CD4-positive, alpha-beta T cell treated with Interleukin-2 at 100 ng/mL for 4 hours (primary cell): ENCODE measurements around the gene SPACA5.
"Not testable (repeated sequence)": the region's sequence is repeated elsewhere in the genome, so short reads cannot be mapped to it uniquely, and the experiment has no call there.

ENCODE experiments used
- DNase-seq: peaks from one replicate; pipeline ENCODE4 v3.0.0-alpha.2; 2020; ENCODE audit warnings: low spot score

Gene SPACA5

DNA sequence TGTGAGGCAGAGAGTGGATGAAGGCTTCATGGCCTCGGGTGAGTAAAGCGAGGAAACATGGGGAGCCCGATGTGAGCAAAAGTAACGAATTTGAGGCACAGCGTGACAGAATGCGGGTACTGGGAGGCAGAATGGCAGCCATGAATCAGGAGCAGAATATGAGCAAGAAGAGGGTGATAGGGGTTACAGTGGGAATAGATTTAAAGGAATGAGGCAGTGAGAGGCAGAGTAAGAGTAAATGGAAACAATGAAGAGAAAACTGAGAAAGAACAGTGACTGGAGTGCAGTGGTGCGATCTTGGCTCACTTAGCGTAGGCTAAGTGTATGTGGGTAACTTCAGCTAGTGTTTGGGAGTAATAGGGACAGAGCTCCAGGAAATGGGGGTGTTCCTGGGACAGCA, at the start of gene SPACA5:
TSS of gene SPACA5 (plus strand) at position 301 of the 400 bp plus-strand sequence. CDS start 815 bp downstream, outside the sequence.
- not testable (repeated sequence) for DNase-seq

- not testable (repeated sequence) for DNase-seq
These were observed 48.6 kb upstream of the SPACA5 start for GRCh38 chrX:47958206-47958605.

DNA sequence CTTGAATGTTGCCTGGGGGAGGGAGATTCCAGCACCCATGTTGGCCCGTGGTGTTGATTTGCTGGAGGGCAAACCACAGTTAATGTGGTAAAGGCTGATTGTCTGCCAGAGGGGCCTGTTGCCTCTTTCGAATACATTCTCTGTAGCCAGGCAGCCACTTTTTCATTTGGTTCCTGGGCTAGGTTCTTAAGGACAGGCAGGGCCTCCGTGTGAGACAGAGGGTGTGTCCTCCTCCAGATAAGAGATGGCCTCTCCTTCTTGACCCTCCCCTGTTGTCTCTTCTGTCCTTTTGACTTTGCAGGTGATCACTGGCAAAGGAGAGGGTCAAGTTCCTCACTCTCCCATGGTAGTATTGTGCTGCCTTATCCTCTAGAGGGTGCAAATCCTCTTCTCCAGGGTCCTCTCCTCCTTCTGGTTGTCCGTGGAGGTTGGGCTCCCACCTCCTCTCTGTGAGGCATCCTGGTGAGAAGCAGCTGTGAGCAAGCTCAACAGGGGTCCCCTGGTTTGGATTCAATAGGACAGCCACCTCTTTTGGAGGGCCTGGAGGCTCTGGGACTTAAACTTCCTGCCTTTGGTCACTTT, 47.9 kb upstream of the SPACA5 start:
- peak; percentile 37 for DNase-seq

DNA sequence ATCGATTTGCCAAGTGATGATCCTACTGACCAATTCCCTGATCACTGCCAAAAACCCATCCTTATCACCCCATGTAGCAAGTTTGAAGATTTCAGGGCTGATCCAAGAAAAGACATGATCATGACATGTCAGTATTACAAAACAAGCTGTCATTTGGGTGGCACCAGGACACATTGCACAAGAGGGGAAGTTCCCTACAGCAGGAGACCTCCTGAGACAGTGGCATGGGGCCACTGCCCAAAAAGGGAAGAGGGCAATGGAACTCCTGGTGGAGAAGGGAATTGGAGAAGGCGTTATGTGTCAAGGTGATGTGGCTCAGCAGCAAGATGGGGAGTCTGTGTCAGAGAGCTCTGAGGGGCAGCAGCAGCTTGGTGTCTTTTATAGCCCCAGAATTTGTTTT, 46.4 kb upstream of the SPACA5 start:
- DNase-seq, result no peak

DNA sequence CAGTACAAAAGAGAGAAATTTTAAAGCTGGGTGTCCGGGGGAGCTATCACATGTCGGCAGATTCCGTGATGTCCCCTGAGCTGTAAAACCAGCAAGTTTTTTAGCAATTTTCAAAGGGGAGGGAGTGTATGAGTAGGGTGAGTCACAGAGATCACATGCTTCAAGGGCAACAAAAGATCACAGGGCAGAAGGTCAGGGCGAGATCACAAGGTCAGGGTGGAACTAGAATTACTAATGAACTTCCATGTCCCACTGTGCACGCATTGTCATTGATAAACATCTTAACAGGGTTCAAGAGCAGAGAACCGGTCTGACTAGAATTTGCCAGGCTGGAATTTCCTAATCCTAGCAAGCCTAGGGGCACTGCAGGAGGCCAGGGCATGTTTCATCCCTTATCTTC, 45.0 kb upstream of the SPACA5 start:
- not testable (repeated sequence) for DNase-seq

- DNase-seq, result not testable (repeated sequence)
These were observed 41.3 kb upstream of the SPACA5 start for GRCh38 chrX:47965526-47965925.

DNA sequence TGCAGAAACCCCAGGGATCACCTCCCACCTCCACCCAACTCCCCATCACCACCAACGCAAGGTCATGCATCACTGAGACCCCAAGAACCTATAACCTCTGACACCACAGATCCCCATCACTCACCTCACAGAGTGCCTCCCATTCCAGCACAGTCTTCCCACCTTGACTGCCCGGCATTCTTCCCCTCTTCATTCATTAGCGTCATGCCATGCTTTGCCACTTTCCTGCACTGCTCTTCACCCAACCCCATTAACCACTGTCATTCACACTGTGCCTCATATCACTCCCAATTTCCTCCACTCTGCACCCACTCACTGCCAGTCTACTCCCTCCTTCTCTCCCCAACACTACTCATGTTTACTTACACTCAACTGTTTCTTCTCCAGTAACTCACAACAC, 33.6 kb upstream of the SPACA5 start:
- DNase-seq, result no peak

GRCh38 chrX:47976254-47977151, 30.3 kb upstream of the SPACA5 start:
- no peak for DNase-seq

GRCh38 chrX:47991263-47992094, 15.3 kb upstream of the SPACA5 start:
- DNase-seq, result no peak

GRCh38 chrX:47992095-47992380, 14.8 kb upstream of the SPACA5 start:
- no peak for DNase-seq

- DNase-seq, result no peak
These were observed 14.1 kb upstream of the SPACA5 start for GRCh38 chrX:47992669-47993068.

DNA sequence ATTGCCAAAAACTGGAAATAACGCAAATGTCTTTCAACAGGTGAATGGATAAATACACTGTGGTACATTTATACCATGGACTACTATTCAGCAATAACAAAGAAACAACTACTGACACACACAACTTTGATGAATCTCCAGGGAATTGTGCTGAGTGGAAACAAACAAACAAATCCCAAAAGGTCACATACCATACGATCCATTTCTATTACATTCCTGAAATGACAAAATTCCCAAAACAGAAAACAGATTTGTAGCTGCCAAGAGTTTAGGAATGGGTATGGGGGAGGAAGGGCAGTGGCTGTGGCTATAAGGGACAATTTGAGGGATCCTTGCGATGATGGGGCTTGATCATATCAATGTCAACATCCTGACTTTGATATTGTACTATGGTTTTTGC, 5.5 kb upstream of the SPACA5 start:
- DNase-seq, result no peak

DNA sequence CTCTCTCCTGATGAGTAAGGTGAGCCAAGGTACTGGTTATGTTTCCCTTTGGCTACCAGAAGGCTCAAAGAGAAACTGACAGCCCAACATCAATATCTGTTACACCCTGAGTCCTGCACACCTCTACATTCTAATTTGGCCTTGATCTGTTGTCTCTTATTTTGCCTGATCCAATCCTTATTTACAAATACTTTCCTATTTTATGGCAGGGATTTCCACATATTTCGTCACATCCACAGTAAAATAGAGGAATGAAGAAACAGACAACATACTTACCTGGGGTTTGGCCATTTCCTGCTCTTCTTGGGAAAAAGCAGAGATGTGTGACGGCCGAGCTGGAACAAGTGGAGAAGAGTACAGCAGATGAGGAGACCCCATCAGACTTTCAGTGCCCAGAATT, 4.5 kb upstream of the SPACA5 start:
- DNase-seq, result no peak

- no peak for DNase-seq
These were observed 3.9 kb upstream of the SPACA5 start for GRCh38 chrX:48002929-48003328.

DNA sequence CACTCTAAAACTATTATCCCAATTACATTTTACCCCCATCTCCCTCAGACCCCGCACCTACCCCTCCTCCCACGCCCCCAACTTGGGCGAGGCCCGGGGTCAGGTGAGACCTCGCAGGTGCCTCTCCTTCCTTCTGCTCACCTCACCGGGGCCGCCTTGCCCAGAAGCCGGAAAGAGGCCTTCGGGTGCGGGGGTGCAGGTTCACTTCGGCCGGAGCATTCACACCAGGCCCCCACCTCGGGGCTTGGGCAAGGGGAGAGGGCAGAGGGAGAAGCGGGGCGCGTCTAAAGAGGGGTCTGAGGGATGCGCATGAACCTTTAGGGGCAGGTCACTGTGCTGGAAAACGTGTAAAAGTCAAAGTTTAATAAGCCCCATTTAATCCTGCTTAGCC, 3.4 kb upstream of the SPACA5 start:
- no peak for DNase-seq

DNA sequence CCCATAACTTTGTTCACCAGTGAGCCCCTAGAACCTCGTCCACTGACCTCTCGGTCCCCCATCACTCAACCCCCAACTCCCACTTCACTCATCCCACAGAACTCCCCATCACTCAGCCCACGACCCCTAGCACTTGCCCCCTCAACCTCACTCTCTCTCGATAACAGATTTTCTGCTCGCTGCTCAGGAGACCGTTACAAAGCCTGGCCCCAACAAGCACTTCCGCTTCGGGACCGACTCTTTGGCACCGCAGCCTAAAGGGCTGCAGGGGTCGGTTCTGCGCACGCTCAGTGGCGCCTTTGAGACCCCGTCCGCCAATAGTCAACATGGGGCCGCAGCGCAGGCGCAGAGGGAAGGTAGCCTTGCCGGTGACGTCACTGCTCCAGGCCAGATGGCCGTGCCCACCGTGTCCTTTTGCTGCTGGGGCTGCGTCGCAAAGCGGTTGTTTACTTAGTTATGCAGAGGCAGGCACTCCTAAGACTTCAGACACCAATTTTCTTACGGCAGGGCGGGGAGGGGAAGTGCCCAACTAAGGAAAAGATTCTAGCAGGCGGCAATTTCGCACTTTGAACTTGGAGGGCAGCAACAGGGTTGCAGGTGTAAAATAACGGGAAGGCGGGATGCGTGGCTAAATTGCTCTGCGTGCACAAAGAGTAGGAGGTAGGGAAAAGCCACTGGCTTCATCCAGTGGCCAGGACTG, 2.9 kb upstream of the SPACA5 start, which contains the start of gene ZNF182:
TSS of gene ZNF182 (minus strand) at position 232 of the 700 bp plus-strand sequence. CDS start 1,380 bp downstream, outside the sequence.
- DNase-seq, result peak; percentile 92

- not testable (repeated sequence) for DNase-seq
These were observed 2.7 kb downstream of the SPACA5 start for GRCh38 chrX:48009445-48009960.

- not testable (repeated sequence) for DNase-seq
These were observed 10.0 kb downstream of the SPACA5 start for GRCh38 chrX:48016583-48017310.

DNA sequence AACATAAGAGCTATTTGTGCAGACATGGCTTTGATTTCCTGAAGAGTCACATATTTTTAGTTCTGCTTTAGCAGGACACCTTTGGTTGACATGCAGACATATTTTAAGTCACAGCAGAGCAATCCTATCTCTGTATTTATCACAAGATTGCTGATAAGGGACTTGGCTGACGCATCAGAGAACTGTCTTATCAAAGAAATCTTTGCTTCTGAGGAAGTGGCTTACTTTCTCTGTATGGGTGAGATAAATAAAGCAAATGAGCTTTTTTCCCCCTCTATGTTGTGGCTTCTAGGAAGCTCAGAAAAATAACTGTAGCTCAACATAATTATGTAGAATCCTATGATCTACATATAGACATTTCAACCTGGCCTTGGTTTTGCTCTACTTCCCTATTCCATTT, 13.1 kb downstream of the SPACA5 start:
- not testable (repeated sequence) for DNase-seq

DNA sequence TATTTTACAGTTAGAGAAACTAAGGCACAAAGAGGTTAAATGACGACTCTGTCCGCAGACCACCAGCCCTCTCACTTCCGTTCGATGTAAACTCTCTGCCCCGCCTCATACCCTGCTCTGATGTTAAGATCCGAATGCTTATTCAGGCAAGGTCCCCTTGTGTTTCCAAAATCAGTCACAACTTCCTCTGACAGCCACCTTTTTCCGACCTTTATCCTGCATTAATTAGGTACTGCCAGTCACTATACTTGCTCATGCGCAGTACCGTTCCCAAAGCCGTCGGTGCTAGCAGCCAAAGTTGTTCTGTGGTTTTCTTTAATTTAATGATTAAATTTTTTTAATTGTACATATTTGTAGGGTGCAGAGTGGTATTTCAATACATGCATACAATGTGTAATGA, 13.7 kb downstream of the SPACA5 start:
- peak; percentile 29 for DNase-seq
